ENCODE results near the gene CDKAL1. TPM values are rescaled to one million over a fixed set of nuclear protein-coding genes. Genes with fewer than 3 reads are reported as not detected.

The CDKAL1 gene
- polyA plus RNA-seq, 2 of the 4 experiments (the other 2 are of a cell fraction), result 4.7 to 8.3 TPM

DNA sequence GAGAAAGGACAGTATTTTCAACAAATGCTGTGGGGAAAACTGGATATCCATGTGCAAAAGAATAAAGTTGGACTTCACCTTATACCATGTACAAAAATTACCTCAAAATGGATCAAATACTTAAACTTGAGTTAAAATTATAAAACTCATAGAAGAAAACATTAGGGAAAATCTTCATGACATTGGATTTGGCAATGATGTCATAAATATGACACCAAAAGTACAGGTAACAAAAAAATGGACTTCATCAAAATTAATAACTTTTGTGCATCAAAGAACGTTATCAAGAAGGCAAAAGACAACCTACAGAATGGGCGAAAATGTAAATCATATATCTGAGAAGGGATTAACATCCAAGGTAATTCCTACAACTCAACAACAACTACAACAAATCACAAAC, 704.0 kb downstream of the CDKAL1 start:
- FAIRE-seq, result no peak
- TF ChIP-seq ZFP36 (IDR thresholded peaks at IDR 0.05; ENCODE audit: borderline replicate concordance, partially characterized antibody) (no peak), RNF2 (IDR thresholded peaks at IDR 0.05; ENCODE audit: borderline replicate concordance, low read depth) (no peak), MYC (IDR thresholded peaks at IDR 0.05; ENCODE audit: borderline replicate concordance, low read length) (no peak), HDAC2 (IDR thresholded peaks at IDR 0.05) (no peak), JUN (IDR thresholded peaks at IDR 0.05) (no peak), ZC3H11A (IDR thresholded peaks at IDR 0.05) (no peak), JUNB (IDR thresholded peaks at IDR 0.05) (no peak), RCOR1 (IDR thresholded peaks at IDR 0.05; ENCODE audit: low read depth, low read length) (no peak), CEBPB (IDR thresholded peaks at IDR 0.05) (no peak), FOXS1 (CRISPR knock-in tag; IDR thresholded peaks at IDR 0.05) (no peak), FOSB (CRISPR knock-in tag; IDR thresholded peaks at IDR 0.05) (no peak)
- TF ChIP-seq, protein P1, sequence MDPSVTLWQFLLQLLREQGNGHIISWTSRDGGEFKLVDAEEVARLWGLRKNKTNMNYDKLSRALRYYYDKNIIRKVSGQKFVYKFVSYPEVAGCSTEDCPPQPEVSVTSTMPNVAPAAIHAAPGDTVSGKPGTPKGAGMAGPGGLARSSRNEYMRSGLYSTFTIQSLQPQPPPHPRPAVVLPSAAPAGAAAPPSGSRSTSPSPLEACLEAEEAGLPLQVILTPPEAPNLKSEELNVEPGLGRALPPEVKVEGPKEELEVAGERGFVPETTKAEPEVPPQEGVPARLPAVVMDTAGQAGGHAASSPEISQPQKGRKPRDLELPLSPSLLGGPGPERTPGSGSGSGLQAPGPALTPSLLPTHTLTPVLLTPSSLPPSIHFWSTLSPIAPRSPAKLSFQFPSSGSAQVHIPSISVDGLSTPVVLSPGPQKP (IDR thresholded peaks at IDR 0.05; ENCODE audit: low read depth, low read length), result no peak
- TF ChIP-seq, protein P2, sequence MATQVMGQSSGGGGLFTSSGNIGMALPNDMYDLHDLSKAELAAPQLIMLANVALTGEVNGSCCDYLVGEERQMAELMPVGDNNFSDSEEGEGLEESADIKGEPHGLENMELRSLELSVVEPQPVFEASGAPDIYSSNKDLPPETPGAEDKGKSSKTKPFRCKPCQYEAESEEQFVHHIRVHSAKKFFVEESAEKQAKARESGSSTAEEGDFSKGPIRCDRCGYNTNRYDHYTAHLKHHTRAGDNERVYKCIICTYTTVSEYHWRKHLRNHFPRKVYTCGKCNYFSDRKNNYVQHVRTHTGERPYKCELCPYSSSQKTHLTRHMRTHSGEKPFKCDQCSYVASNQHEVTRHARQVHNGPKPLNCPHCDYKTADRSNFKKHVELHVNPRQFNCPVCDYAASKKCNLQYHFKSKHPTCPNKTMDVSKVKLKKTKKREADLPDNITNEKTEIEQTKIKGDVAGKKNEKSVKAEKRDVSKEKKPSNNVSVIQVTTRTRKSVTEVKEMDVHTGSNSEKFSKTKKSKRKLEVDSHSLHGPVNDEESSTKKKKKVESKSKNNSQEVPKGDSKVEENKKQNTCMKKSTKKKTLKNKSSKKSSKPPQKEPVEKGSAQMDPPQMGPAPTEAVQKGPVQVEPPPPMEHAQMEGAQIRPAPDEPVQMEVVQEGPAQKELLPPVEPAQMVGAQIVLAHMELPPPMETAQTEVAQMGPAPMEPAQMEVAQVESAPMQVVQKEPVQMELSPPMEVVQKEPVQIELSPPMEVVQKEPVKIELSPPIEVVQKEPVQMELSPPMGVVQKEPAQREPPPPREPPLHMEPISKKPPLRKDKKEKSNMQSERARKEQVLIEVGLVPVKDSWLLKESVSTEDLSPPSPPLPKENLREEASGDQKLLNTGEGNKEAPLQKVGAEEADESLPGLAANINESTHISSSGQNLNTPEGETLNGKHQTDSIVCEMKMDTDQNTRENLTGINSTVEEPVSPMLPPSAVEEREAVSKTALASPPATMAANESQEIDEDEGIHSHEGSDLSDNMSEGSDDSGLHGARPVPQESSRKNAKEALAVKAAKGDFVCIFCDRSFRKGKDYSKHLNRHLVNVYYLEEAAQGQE (IDR thresholded peaks at IDR 0.05), result no peak
- TF ChIP-seq, protein P3, sequence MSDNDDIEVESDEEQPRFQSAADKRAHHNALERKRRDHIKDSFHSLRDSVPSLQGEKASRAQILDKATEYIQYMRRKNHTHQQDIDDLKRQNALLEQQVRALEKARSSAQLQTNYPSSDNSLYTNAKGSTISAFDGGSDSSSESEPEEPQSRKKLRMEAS (IDR thresholded peaks at IDR 0.05), result no peak
- TF ChIP-seq, protein P4, sequence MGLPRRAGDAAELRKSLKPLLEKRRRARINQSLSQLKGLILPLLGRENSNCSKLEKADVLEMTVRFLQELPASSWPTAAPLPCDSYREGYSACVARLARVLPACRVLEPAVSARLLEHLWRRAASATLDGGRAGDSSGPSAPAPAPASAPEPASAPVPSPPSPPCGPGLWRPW (IDR thresholded peaks at IDR 0.05), result no peak
- CTCF ChIA-PET, result no interaction called here
- no peak overlapping the region for H3K27ac ChIP-seq
- H3K4me3 ChIP-seq, result no peak overlapping the region
- H3K4me2 ChIP-seq, result no peak overlapping the region
- no peaks in the 10 kb centered on the region for H3K4me1 ChIP-seq
- no peak for DNase-seq (ENCODE audit: low read depth in 1 of 2, low spot score in 1 of 2)
- WGBS (ENCODE audit: missing lambda C conversion rate), result 39% methylated on average over 2 of the region's 2 CpGs
- POLR2A ChIA-PET, result no interaction called here
- H3K9me3 ChIP-seq, result no peaks in the 10 kb centered on the region
- no peak for ATAC-seq

DNA sequence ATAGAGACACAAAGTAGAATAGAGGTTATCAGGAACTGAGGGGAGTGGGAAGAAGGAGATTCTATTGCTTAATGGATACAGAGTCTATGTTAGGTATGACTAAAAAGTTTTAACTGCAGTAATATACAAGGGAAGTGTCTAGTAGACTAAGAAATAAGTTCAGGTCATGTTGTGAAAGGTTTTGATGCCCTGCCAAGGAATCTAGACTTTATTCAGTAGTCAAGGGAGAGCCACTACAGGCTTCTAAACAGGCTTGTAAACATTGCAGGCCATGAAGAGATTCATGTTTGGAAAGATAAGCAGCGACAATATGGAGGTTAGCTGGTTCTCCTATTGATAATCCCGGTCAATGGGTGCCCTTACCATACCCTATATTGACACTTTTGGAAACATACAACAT, 706.5 kb downstream of the CDKAL1 start:
- ATAC-seq (no peak), DNase-seq (ENCODE audit: low read depth in 1 of 2, low spot score in 1 of 2) (no peak), FAIRE-seq (no peak)
- Histone ChIP-seq H3K4me1 (no peaks in the 10 kb centered on the region), H3K27ac (no peak overlapping the region), H3K9me3 (no peaks in the 10 kb centered on the region), H3K4me3 (no peak overlapping the region), H3K4me2 (no peak overlapping the region)
- WGBS (ENCODE audit: missing lambda C conversion rate), result 42% methylated on average over 2 of the region's 2 CpGs
- TF ChIP-seq FOSL2 (IDR thresholded peaks at IDR 0.05) (no peak), FOSL2 (CRISPR knock-in tag; IDR thresholded peaks at IDR 0.05) (no peak), FOXS1 (CRISPR knock-in tag; IDR thresholded peaks at IDR 0.05) (no peak), KDM5A (IDR thresholded peaks at IDR 0.05) (no peak), ZC3H11A (IDR thresholded peaks at IDR 0.05) (no peak), ZFP36 (IDR thresholded peaks at IDR 0.05; ENCODE audit: borderline replicate concordance, partially characterized antibody) (no peak), RAD21 (conservative IDR thresholded peaks at IDR 0.05 in 1 of 2, IDR thresholded peaks at IDR 0.05 in 1 of 2) (no peak), NPAS2 (CRISPR knock-in tag; IDR thresholded peaks at IDR 0.05; ENCODE audit: borderline replicate concordance) (no peak), CHD2 (IDR thresholded peaks at IDR 0.05; ENCODE audit: low read length, partially characterized antibody) (no peak), CBX8 (IDR thresholded peaks at IDR 0.05) (no peak), GATA3 (IDR thresholded peaks at IDR 0.05; ENCODE audit: borderline replicate concordance) (no peak), RFX5 (IDR thresholded peaks at IDR 0.05) (no peak), POLR2A (IDR thresholded peaks at IDR 0.05; ENCODE audit: low read length) (no peak), JUNB (IDR thresholded peaks at IDR 0.05) (no peak), CBX2 (IDR thresholded peaks at IDR 0.05; ENCODE audit: borderline replicate concordance, low read depth) (no peak), EP300 (IDR thresholded peaks at IDR 0.05) (no peak), HOXB13 (CRISPR knock-in tag; IDR thresholded peaks at IDR 0.05; ENCODE audit: low read depth) (no peak), ZNF302 (CRISPR knock-in tag; IDR thresholded peaks at IDR 0.05) (no peak), RCOR1 (IDR thresholded peaks at IDR 0.05; ENCODE audit: low read depth, low read length) (no peak)
- TF ChIP-seq, protein P5, sequence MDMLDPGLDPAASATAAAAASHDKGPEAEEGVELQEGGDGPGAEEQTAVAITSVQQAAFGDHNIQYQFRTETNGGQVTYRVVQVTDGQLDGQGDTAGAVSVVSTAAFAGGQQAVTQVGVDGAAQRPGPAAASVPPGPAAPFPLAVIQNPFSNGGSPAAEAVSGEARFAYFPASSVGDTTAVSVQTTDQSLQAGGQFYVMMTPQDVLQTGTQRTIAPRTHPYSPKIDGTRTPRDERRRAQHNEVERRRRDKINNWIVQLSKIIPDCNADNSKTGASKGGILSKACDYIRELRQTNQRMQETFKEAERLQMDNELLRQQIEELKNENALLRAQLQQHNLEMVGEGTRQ (IDR thresholded peaks at IDR 0.05), result no peak
- CTCF ChIA-PET, result no interaction called here
- POLR2A ChIA-PET, result no interaction called here
